ENCODE data around the gene ABCA9.

ABCA9 gene

DNA sequence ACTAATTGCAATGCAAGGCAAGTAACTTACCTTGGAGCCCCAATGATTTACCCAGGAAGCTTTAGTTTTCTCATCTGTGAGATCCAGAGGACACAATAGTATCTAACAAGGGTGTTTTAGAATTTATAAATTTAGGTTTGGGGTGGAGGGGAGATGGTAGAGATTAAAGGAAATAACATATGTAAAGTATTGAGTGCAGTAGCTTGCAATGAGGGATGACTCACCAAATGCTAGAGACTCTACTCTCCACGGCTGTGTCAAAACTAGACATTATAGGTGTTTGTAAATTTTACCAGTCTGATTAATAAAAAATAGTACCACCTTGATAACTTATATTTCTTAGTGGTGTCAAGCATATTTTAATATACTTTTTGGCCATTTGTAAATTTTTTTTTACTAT, 3.7 kb upstream of the ABCA9 start:
- no peak for DNase-seq

DNA sequence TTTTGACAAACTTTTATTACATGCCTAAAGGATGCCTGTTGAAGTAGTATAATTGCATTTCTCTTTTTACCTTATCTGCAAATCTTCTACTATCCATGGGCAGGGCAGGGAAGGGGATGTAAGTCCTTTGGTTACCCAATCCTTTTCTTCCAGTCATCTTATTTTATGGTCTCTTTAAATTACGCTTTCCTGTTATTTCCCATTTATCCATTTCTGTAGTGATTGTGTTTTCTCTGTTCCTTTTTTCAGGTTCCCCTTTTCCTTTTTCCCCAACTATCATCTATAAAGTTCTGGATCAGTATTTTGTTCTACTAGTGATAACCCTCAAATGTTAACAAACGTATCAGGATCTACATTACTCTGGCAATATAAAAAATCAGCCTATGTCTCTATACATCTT, 3.3 kb upstream of the ABCA9 start:
- DNase-seq: no peak

DNA sequence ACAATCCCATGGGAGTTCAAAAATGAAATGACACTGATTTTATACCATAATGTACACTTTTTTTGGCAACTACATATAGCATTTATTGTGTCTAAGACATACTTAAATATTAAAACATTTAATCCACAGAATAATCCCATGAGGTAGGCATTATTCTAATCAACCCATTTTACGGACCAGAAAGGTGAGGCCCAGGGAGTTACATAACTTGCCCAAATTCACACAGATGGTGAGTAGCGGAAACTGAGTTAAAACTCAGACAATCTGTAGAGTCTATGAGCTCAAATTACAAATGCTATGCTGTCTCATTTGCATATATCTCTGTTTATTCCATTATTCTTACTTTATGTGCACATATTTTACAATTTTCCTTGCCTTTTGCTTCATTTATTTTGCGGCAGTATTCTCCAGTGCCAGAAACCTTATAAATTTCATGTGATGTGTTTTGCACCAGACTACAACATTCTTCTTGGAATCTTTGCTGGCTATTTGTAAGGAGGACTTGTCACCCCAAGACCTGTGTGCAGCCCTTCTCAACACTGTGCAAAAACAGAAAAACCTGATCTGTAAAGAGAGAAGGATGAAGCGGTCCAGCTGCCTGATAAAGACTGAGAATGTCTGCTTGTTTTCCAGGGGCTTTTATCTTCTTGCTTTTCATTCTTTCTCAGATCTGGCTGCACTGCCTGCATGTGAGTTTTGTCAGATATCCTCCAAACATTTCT, 2.3 kb upstream of the ABCA9 start:
- no peak for DNase-seq

DNA sequence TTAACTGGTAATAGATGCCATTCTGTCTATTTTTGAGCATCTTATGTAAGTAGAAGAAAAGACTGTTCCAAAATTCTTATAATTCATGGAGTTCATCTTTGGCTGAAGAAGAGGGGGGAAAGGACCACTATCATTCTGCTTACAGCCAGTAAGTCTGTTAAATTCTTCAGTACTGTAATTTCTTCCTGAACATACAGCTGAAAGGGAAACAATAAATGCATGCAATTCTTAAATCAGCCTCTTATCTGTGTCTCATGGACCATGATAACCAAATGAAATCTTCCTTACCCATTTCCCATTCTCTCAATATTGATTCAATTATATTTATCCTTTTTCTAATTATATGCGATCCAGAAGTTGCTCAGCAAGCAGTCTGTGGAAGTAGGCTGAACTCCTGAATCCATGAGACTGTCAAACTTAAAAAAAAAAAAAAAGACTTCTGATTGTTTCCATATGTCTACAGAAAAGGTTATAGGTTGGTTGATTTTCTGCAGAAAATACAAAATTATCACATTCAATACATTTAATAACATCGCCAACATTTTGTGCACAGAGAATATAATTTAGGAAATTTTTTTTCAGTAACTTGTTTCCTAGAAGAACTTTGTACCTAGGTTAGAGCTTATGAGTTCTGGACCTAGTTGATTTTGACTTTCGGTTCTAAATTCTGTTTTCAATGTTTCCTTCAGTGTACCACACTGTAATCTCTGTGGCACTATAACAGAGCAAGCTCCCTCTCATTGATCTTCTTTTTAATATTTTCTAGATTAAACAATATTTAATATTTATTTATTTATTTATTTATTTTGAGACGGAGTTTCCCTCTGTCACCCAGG, 1.2 kb upstream of the ABCA9 start:
- DNase-seq: no peak

DNA sequence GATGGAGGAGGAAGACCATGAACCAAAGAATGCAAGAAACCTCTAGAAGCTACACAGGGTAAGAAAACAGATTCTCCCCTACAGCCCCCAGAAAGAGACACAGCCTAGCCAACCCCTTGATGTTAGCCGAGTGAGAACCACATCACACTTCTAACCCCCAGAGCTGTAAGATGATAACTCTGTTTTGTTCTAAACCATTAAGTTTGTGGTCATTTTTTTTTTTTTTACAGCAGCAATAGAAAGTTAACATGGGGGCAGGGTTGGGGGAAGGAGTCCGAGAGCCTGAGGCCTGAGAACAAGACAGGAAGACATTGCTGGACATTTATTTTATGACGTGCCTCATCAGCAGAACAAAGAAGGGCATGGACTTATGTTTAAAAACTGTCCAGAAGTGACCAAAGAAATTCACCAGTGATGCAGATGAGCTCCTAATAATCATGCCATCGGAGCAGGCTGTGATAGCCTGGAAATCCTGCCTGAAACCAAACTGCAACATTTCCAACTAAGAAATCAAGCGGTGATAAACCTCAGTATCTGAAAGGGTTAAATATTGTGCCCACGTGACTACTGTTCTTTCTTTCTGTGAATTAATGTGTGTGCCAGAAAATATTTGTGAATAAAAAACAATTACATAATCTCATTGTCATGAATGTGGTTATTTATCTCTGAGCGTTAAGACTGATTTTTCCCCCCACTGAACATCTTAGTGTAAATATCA, 1.1 kb downstream of the ABCA9 start:
- DNase-seq: no peak

DNA sequence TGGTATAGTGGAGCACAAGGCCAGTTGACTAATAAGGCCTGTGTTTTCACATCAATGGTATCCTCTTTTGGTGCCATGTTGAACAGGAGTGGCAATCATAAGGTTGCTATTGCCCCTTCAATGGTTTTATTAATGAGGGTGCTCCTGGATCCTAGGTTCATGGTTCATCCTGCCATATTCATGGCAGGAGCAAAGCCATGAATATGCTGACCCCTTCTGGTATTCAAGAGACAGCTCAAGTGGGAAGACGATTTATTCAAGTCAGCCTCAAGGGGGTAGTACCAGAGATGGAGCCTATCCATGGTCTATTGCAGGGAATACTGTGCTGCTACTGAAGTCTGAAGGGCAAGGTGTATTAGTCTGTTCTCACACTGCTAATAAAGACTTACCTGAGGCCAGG, 2.6 kb downstream of the ABCA9 start:
- DNase-seq: no peak

DNA sequence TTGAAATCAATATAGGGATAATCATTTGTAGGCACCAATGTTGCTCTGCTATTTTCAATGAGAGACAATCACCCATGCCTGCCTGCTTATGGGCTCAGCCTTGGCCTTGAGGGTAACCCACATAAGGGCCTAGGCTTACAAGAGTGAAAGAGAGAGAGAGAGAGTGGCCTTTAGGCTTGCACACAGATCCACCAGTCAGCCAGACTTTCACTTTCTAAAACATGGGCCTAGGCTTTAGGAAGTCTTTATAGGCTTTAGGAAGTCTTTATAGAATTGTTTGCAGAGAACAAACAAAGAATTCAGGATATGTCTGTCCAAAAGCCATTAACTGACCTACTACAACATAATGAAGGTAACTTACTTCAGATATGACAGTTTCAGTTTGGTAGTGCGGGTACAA, 3.4 kb downstream of the ABCA9 start:
- DNase-seq: no peak

DNA sequence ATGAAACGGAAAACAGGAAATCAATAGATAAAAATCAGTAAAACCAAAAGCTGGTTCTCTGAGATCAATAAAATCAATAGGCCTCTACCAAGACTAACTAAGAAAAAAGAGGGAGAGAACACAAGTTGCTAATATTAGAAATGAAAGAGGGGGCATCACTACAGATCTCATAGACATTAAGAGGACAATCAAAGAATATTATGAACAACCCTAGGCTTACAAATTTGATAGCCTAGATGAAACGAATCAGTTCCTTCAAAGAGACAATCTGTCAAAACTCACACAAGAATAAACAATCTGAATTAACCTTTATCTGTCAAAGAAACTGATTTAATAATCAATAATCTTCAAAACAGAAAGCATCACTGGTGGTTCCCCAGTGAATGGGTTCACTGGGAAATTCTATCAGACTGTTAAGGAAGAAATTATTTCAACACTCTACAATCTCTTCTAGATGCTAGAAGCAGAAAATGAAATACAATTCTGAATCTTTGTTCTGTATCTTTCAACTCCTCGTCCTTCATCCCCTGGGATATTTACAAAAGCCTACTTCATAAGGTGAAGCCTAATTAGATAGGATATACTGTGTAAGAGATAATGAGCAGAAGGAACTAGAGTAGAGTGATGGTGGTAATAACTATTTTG, 4.4 kb downstream of the ABCA9 start:
- no peak for DNase-seq

DNA sequence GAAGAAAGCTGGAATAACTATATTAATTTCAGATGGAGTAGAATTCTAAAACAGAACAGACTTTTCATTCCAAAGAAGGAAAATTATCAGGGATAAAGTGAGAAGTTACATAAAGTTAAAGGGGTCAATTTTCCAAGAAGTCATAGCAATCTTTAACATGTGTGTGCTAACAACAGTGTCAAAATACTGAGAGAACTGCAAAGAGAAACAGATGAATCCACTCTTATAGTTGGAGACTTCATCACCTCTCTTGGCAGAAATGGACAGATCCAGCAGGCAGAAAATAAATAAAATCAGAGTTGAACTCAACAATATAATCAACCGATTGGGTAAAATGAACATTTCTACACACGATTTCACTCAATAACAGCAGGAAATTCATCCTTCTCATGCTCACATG, 5.4 kb downstream of the ABCA9 start:
- DNase-seq: no peak

DNA sequence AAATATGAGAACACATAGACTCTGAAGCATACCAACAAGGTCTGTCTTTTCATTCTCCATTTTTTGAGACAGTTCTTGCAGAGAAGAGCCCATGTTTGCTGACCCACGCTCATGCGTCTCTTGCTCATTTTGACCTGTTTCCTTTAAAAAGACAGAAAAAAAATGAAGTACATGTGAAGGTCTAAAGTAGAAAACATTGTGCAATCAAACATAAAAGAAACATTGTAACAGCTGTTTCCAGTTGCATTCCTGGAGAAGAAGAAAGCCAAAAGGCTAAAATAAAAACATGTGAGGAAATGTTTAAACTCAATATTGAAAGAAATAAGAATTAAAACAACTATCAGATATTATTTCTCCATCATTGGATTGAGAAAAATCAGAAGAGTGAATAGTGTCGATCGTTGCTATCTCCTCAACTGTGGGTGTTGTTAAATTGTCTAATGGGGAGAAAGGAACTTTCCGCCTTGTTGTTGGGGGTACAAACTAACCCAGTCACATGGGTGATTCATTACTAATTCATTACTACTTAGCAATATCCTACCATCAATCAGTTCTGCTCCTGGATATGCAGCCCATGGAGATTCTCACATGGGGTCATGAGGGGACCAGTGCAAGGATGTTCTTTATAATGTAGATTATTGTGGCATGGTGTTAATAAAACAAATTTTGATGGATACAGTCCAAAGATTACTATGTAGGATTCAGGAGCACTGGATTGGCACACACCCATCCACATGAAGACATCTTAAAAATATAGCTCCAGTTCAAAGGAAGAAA, 9.5 kb downstream of the ABCA9 start:
- DNase-seq: no peak

DNA sequence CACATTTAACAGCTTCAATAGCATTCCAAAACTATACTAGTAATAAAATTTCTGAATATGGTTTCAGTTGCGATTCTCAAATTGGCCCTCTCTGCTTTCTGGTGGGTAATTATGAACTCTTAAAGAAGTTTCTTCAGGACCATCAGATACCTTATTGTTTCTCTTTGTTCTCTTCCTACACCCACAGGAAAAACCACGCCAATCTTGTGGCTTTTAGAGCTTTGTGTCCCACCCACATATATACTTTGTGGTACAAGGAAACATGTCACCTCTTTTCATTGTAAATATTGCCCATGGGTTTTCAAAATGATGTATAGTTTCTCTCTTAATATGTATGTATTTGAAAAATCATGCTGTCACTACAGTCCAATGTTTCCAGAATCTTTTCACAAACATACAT, 12.1 kb downstream of the ABCA9 start:
- no peak for DNase-seq

DNA sequence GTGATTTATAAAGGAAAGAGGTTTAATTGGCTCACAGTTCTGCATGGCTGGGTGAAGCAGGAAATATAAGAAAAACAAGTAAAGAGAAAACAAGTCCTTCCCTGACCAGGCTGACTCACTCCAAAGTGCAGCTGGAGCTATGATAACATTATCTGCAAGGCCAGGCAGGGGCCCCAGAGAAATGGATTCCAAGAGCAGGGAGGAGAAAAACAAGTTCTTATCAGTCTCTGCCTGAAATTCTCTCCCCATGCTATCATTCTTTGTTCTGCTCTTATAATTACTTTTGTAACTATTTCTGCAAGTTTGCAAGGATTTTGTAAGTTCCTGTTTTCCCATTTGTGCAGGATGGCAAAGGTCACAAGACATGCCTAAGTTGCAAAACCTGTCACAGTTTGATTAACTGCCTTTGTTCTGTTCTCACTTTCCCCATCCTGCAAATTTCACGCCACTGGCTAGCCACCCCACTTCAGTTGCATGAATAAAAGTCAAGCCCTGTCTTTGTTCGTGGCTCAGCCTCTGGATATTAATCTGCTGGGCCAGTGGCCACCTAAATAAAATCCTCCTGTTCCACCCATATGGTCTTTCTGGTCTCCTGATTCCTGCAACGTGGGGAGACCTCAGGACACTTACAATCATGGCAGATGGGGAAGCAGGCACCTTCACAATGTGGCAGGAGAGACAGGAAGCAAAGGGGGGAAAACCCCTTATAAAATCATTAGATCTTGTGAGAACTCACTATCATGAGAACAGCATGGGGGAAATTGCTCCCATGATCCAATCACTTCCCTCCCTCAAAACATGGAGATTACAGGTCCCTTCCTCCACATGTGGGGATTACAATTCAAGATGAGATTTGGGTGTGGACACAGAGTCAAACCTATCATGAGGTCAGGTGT, 13.1 kb downstream of the ABCA9 start:
- no peak for DNase-seq

DNA sequence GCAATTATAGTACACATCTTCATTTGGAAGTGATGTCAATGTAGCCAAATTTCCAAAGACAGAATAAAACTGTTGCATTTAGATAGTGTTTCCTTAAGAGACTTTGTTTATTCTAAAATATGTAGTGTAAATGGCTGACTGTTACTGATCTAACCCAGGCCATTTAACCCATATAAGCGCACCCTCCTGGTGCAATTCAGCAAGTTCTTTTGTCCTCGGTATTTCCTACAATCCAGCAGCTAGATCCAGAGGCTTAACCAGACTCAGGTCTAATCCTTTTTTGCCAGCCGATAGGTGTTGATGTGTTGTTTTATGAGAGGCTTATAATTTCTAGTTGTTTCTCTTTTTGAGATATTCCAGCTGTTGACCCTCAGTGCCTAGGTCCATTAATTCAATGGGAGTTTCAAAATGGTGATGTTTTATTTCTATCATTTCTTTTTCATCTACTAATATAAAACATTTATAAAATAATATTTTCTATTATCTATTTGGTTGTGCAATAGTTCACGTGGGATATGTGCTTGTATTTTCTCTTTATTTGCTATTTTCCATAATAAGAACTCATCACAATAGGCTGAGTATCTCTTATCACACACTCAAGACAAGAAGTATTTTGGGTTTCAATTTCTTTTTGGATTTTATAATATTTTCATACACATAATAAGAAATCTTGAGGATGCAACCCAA, 14.5 kb downstream of the ABCA9 start:
- no peak for DNase-seq

DNA sequence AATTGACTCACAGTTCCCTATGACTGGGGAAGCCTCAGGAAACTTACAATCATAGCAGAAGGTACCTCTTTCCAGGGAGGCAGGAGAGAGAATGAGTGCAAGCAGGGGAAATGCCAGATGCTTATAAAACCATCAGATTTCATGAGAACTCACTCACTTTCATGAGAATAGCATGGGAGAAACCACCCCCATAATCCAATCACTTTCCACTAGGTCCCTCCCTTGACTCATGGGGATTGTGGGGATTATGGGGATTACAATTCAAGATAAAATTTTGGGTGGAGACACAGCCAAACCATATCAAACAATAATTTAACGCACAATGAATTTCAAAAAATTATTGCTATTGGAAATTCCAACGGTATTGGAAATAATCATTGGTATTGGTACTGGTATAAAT, 15.1 kb downstream of the ABCA9 start:
- DNase-seq: no peak

DNA sequence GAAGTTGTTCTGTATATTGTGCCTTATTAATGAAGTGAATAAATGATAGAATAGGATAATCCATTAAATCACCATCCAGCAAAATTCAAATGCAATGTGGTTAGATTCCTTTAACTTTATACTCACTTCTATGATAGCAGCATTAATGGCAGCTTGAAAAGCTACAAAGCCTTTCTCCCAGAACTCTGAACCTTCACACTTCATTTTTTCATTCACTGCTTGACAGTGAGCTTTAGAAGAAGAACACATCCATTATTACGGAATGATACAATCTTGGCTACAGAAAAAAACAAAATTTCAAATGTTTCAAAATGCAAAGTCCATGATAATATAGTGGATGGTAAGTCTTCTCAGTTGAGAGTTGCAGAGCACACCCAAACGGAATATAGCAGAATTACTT, 16.4 kb downstream of the ABCA9 start:
- no peak for DNase-seq

DNA sequence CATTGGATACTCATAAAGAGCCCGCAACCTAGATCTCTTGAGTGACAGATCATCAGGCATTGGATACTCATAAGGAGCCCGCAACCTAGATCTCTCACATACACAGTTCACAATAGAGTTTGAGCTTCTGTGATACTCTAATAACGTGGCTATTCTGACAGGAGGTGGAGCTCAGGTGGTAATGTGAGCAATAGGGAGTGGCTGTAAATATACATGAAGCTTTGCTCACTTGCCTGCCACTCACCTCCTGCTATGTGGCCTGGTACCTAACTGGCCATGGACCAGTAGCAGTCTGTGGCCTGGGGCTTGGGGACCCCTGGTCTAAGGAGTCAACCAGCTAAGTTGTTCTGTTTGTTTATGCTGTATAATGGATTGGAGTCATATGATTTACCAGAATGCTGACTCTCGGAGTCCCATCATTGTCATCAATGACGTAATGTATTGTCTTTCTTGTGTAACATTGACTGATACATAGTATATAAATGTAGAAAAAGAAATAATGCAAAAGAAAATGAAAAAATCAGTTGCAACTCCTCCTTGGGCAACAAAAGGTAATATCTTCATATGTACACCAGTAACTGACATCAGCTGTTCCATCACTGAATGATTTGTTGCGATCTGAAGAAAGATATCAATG, 17.5 kb downstream of the ABCA9 start:
- no peak for DNase-seq

DNA sequence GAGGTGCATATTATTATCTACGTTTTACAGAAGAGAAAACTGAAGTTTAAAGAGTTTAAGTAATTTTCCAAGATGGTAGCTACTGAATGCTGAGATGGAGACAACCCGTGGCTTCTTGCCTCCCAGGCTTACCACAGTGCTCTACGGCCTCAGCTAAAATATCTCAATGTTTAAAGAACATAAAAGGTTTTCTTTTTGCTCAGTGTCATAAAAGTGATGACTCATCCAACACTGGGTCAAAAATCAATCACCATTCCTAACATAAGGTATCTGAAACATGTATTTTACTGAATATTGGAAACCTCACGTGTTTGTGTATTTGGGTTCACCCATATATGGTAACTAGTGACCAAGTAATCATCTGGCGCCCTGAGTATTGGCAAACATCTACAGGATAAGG, 18.4 kb downstream of the ABCA9 start:
- DNase-seq: no peak

DNA sequence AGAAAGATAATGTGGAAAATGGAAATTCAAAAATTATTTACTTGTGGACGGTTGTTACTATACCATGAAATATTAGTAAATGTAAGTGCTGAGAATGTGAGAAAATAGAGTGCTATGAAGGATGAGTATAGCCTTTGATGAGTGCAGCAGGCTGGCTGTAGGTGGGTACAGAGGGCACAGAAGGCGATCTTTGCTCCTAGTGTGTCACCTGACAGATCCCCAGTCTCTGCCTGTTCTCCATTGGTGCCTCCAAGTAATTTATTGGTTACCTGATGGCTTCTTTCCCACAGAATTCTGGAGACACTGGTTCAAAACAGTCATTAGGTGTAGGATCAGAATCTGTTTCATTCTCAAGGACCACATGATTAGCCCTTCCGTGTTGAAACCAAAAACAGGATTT, 28.9 kb downstream of the ABCA9 start:
- DNase-seq: no peak

DNA sequence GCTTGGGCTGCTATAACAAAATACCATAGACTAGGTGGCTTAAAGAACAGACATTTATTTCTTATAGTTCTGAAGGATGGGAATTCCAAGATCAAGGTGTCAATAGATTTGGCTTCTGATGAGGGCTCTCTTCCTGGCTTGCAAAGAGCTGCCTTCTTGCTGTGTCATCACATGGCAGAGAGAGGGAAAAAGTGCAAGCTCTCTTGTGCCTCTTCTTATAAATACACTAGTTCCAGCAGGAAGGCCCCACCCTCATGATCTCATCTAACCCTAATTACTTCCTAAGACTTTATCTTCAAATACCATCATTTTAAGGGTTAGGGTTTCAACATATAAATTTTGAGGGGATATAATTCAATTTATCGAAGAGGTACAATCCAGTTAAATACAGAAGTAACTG, 30.6 kb downstream of the ABCA9 start:
- DNase-seq: no peak

DNA sequence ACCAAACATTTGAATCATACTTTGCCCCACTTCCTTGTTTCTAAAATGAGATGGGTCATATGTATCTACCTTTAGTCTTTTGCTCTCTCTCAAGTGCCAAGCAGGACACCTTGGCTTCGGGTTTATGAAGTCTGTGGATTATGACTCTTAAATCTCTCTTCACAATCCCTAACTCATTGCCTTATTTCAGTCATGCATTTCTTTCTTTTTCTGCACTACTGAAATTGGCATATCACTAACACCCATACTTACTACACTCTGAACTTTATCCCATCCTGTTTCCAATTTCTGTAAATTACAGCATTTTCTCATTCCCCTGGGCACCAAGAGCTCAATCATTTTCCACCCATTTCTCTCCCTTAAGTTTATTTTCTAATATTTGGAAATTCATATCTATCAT, 42.0 kb downstream of the ABCA9 start:
- no peak for DNase-seq

Measured in CD4-positive, alpha-beta T cell treated with Interleukin-4 for 1 hour (primary cell).